Progenitor cell of endocrine pancreas (in vitro differentiated cells): ENCODE measurements around the gene MAGI1. TPM values are rescaled to one million over a fixed set of nuclear protein-coding genes. Genes with fewer than 3 reads are reported as not detected.

Source experiments
- DNase-seq: peaks from one replicate; pipeline ENCODE4 v3.0.0; 2021; ENCODE audit warnings: low spot score; ENCODE audit not compliant: unreplicated experiment
- H3K27ac Mint-ChIP-seq: 2 replicates; pipeline ENCODE4 v1.8.0; 2021; ENCODE audit warnings: mild to moderate bottlenecking, moderate library complexity, mixed read lengths
- H3K27me3 Mint-ChIP-seq: 2 replicates; pipeline ENCODE4 v1.8.0; 2021; ENCODE audit warnings: mixed read lengths
- H3K36me3 Mint-ChIP-seq: 2 replicates; pipeline ENCODE4 v1.8.0; 2022; ENCODE audit warnings: mixed read lengths; ENCODE audit not compliant: insufficient read depth
- H3K4me1 Mint-ChIP-seq: 2 replicates; pipeline ENCODE4 v1.8.0; 2021; ENCODE audit warnings: low read depth, mixed read lengths
- H3K4me3 Mint-ChIP-seq: 2 replicates; pipeline ENCODE4 v1.8.0; 2021; ENCODE audit warnings: low read depth, mild to moderate bottlenecking, moderate library complexity, mixed read lengths
- H3K9me3 Mint-ChIP-seq: 2 replicates; pipeline ENCODE4 v1.8.0; 2021; ENCODE audit warnings: low read depth, mixed read lengths
- CTCF ChIP-seq: fragments of 200-600 bp; sonication (generic); IDR thresholded peaks from one replicate; pipeline ENCODE4 v1.5.0; 2021; ENCODE audit warnings: antibody characterized with exemption, mild to moderate bottlenecking; ENCODE audit not compliant: unreplicated experiment
- total RNA-seq: library from RNA; stranded (reverse); gene quantifications from 2 replicates; pipeline ENCODE4 v1.2.1, GENCODE V29; 2021

The MAGI1 gene
- total RNA-seq, 1 donor from 2014 or later, result 142 TPM

GRCh38 chr3:65734382-65734781 lies 304.3 kb downstream of the MAGI1 start:
- no peak for TF ChIP-seq CTCF
- DNase-seq, result no peak
- Mint-ChIP-seq H3K27me3 (no peaks in the 10 kb centered on the region), H3K4me3 (no peak overlapping the region), H3K27ac (no peak overlapping the region), H3K4me1 (peaks cover 7% of the 10 kb centered on the region), H3K9me3 (no peaks in the 10 kb centered on the region), H3K36me3 (peaks cover 2% of the 10 kb centered on the region)

- TF ChIP-seq CTCF, result no peak
- Mint-ChIP-seq H3K36me3 (peaks cover 2% of the 10 kb centered on the region), H3K4me3 (no peak overlapping the region), H3K9me3 (no peaks in the 10 kb centered on the region), H3K27me3 (no peaks in the 10 kb centered on the region), H3K27ac (no peak overlapping the region), H3K4me1 (peaks cover 7% of the 10 kb centered on the region)
- no peak for DNase-seq
These were observed 305.3 kb downstream of the MAGI1 start for GRCh38 chr3:65733459-65733858.

- H3K27me3 Mint-ChIP-seq, result no peaks in the 10 kb centered on the region
- H3K9me3 Mint-ChIP-seq, result no peaks in the 10 kb centered on the region
- TF ChIP-seq CTCF, result peak; percentile 81
- H3K27ac Mint-ChIP-seq, result peak overlapping the region; percentile 36
- peaks cover 9% of the 10 kb centered on the region for H3K4me1 Mint-ChIP-seq
- H3K36me3 Mint-ChIP-seq, result no peaks in the 10 kb centered on the region
- no peak overlapping the region for H3K4me3 Mint-ChIP-seq
- DNase-seq, result no peak
These were observed 306.4 kb downstream of the MAGI1 start for GRCh38 chr3:65732051-65732935.

- no peak overlapping the region for H3K4me3 Mint-ChIP-seq
- no peak for DNase-seq
- H3K9me3 Mint-ChIP-seq, result no peaks in the 10 kb centered on the region
- no peaks in the 10 kb centered on the region for H3K27me3 Mint-ChIP-seq
- H3K36me3 Mint-ChIP-seq, result no peaks in the 10 kb centered on the region
- peaks cover 9% of the 10 kb centered on the region for H3K4me1 Mint-ChIP-seq
- no peak for TF ChIP-seq CTCF
- H3K27ac Mint-ChIP-seq, result no peak overlapping the region
These were observed 308.3 kb downstream of the MAGI1 start for GRCh38 chr3:65730449-65730848.

- no peak for DNase-seq
- Mint-ChIP-seq H3K4me3 (no peak overlapping the region), H3K36me3 (no peaks in the 10 kb centered on the region), H3K9me3 (no peaks in the 10 kb centered on the region), H3K4me1 (peaks cover 9% of the 10 kb centered on the region), H3K27ac (no peak overlapping the region), H3K27me3 (no peaks in the 10 kb centered on the region)
- no peak for TF ChIP-seq CTCF
These were observed 308.7 kb downstream of the MAGI1 start for GRCh38 chr3:65729973-65730372.
